HCEC 1CT (cell line): ENCODE measurements around the gene AZU1.
"Not testable (repeated sequence)": the region's sequence is repeated elsewhere in the genome, so short reads cannot be mapped to it uniquely, and the experiment has no call there.

ENCODE experiments used
- DNase-seq: peaks from one replicate; pipeline ENCODE4 v3.0.0-alpha.2; 2017

AZU1 gene

DNA sequence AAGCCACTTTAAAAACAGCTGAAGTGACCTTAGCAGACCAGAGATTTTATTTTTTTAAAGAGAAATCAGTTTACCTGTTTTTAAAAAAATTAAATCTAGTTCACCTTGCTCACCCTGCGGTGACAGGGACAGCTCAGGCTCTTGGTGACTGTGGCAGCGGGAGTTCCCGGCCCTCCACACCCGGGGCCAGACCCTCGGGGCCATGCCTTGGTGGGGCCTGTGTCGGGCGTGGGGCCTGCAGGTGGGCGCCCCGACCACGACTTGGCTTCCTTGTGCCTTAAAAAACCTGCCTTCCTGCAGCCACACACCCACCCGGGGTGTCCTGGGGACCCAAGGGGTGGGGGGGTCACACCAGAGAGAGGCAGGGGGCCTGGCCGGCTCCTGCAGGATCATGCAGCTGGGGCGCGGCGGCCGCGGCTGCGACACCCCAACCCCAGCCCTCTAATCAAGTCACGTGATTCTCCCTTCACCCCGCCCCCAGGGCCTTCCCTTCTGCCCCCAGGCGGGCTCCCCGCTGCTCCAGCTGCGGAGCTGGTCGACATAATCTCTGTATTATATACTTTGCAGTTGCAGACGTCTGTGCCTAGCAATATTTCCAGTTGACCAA lies 16.7 kb upstream of the AZU1 start:
- DNase-seq: no peak

DNA sequence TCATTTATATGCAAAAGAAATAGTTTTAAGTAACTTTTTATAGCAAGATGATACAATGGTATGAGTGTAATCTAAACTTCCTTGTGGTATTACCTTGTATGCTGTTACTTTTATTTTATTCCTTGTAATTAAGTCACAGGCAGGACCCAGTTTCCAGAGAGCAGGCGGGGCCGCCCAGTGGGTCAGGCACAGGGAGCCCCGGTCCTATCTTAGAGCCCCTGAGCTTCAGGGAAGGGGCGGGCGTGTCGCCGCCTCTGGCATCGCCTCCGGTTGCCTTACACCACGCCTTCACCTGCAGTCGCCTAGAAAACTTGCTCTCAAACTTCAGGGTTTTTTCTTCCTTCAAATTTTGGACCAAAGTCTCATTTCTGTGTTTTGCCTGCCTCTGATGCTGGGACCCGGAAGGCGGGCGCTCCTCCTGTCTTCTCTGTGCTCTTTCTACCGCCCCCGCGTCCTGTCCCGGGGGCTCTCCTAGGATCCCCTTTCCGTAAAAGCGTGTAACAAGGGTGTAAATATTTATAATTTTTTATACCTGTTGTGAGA lies 16.1 kb upstream of the AZU1 start:
- no peak for DNase-seq

DNA sequence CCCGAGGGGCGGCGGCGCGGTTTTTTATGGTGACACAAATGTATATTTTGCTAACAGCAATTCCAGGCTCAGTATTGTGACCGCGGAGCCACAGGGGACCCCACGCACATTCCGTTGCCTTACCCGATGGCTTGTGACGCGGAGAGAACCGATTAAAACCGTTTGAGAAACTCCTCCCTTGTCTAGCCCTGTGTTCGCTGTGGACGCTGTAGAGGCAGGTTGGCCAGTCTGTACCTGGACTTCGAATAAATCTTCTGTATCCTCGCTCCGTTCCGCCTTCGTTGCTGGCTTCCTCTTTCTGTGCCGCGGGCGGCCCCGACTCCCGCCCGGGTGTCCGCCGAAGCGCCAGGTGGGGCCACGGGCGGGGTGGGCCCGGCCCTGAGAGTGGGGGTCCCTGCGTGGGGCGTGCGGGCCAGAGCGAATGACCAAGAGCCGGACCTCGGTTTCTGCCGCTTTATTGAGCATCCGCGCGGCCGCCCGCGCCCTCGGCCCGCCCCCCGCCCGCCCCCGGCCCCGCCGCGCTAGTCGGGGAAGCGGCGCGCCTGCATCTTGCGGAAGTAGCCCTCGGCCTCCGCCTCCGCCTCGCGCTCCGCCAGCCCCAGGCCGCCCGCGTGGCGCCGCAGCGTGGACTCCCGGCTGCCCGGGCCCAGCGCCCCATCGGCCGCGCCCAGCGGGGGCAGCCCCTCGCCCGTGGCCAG lies 15.4 kb upstream of the AZU1 start:
- DNase-seq: no peak

DNA sequence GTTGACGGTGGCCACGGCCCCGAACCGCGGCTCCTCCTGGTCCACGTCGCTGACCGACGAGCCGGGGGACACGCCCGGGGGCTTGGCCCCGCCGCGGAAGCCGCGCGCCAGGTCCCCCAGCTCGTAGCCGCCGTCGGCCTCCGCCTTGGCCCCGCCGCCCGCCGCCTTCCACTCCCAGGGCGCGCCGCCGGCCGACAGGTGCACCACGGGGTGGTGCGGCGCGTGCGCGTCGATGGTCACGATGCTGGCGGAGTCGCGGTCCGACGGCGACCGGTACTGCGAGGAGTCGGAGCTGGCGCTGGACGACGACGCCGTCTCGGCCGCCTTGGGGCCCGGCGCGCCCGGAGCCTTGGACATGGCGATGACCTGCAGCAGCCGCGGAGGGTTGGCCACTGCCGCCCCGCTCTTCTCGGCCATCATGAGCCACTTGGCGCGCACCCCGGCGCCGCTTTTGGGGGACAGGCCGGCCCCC lies 14.9 kb upstream of the AZU1 start:
- DNase-seq: no peak

DNA sequence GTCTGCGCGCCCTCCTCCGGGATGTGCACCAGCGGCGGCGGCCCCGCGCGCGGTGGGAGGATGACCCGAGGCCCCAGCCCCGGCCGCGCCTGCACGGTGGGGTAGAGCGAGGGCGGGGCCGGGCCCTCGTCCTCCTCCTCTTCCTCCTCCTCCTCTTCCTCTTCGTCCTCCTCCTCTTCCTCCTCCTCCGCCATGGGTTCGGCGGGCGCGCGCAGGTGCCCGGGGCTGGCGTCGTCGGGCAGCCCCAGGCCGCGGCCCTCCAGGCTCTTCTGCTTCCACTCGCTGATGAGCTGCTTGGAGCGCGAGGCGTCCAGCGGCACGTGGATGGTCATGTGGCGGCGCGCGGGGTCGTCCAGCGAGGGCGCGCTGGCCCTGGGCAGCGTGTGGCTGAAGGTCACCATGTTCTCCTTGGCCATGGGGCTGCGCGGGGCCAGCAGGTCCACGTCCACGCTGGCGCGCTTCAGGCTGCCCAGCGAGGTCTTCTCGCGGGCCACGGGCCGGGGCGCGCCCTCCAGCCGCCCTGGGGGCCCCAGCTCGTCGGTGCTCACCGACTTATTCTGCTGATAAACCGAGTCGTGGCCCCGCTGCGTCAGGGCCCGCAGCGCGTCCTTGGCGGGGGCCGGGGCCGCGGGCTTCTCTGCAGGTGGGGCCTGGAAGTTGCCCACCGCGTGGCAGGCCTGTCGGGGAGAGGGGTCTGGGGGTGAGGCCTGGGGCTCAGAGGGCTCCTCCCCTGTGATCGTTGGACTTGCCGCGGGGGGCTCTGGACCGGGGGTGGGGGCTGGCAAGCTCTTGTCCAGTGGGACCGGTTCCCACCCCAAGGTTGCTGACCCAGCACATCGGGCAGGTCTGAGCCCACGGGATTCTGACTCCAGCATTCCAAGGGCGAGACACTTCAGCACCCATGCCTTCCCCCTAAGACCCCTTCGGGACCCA lies 14.2 kb upstream of the AZU1 start:
- no peak for DNase-seq

DNA sequence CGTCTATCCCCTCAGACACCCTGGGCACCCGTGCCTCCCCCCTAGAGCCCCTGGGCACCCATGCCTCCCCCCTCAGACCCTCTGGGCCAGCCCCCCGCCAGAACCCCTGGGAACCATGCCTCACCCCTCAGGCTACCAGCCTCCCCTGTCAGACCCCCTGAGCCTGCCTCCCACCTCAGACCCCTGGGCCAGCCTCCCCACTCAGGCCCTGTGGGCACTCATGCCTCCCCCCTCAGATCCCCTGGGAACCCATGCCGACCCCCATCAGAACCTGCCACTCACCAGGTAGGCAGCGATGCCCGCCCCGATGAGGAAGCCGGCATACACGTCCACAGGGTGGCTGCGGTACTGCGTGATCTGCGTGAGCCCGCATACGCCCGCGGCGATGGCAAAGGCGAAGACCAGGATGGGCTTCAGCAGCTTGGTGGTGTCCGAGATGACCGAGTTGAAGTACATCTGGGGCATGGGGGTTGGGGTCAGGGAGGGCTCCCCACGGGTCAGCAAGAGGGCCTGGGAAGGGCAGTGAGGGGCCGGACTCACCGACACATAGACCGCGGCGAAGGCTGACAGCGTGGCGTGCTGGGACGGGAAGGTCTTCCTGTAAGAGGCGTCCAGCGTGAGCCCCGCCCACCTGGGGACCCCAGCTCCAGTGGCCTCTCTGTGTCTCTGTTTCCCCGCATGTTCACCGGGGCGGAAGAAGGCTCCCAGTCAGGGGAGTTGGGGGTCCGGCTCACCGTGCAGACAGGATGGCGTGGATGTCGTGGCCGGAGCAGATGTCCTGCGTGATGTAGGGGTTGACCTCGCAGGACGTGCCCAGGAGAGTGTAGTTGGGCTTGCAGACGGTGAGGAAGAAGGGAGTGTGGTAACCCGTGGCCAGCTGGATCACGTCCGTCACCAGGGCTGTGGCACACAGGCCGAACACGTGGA lies 13.2 kb upstream of the AZU1 start:
- no peak for DNase-seq

DNA sequence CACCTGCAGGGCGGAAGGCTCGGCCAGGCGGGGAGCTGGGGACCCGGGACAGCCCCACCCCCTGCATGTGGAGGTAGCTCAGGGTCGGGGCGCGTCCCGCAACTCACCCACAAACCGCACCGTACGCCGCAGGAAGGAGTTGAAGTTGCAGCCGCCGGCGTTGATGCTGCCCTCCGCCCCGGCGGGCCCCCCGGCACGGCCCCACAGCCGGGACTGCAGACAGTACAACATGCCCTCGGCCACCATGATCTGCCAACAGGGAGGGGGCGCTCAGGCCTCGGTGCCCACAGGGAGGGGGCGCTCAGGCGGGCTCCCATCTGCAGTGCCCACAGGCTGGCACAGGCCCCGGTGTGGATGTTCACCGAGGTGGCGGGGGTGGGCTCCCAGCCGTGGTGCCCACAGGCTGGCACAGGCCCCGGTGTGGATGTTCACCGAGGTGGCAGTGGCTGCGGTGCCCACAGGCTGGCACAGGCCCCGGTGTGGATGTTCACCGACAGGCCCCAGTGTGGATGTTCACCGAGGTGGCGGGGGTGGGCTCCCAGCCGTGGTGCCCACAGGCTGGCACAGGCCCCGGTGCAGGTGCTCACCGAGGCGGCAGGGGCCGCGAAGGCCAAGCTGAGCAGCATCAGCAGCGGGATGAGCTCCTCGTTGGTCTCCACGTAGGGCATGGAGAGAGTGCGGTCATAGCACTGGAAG lies 12.4 kb upstream of the AZU1 start:
- DNase-seq: no peak

DNA sequence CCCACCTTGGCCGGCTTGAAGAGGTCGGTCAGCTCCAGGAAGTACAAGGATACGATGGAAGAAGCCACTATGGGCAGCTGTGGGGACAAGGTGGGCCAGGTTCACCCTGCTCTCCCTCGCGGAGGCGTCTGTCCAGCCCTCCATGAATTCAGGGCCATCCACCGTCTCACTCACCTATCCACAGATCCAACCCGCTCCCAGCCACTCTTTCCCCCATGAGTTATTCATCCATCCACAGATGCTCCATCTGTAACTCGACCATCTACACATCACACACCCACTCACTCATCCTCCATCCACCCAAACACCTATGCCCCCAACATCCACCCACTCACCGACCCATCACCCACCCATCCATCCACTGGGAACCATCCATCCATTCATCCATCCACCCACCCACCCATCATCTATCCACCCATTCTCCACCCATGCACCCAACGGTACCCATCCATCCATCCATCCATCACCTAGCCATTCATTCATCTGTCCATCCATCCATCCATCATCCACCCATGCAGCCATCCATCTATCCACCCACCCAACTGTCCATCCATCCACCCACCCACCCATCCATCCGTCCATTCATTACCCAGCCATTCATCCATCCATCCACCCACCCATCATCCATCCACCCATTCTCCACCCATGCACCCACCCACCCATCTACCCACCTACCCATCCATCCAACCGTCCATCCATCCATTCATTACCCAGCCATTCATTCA lies 11.7 kb upstream of the AZU1 start:
- no peak for DNase-seq

DNA sequence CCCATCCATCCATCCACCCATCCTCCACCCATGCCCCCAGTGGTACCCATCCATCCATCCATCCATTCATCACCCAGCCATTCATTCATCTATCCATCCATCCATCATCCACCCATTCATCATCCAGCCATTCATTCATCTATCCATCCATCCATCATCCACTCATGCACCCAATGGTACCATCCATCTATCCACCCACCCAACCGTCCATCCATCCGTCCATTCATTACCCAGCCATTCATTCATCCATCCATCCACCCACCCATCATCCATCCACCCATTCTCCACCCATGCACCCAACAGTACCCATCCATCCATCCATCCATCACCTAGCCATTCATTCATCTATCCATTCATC lies 11.2 kb upstream of the AZU1 start:
- DNase-seq: no peak

DNA sequence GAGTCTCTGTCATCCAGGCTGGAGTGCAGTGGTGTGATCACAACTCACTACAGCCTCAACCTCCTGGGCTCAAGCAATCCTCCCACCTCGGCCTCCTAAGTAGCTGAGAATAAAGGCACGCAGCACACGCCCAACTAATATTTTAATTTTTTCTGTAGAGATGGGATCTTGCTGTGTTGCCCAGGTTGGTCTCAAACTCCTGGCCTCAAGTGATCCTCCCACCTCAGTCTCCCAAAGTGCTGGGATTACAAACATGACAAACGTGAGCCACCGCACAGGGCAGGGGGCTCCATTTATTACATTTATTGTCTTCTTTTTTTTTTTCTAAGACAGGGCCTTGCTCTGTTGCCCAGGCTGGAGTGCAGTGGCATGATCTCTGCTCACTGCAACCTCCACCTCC lies 7.4 kb upstream of the AZU1 start:
- not testable (repeated sequence) for DNase-seq

DNA sequence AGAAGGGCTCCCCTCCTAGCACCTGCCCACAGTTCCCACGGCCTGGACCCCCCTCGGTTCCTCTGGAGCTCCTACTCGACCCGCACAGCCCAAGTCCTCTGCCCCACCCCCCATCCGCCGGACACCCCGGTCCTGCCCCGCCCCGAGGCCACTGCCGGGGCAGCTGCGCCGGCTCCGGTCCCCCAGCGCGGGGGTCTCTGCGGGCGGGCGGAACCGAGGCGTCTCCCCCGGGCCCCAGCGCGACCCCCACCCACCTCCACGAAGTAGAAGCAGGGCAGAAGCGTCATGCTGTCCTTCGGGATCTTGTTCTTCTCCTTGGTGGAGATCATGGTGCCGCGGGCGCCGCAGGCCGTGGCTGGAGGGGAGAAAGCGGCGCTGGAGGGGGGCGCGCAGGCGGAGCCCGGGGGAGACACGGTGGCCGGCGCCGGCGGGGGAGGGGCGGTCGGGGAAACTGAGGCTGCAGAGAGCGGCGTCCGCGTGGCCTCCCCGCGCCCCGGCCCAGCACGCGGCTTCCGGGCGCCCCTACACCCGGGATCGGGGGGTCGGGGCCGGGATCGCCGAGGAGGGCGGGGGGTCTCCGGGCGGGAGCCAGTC lies 6.3 kb upstream of the AZU1 start:
- DNase-seq: no peak

DNA sequence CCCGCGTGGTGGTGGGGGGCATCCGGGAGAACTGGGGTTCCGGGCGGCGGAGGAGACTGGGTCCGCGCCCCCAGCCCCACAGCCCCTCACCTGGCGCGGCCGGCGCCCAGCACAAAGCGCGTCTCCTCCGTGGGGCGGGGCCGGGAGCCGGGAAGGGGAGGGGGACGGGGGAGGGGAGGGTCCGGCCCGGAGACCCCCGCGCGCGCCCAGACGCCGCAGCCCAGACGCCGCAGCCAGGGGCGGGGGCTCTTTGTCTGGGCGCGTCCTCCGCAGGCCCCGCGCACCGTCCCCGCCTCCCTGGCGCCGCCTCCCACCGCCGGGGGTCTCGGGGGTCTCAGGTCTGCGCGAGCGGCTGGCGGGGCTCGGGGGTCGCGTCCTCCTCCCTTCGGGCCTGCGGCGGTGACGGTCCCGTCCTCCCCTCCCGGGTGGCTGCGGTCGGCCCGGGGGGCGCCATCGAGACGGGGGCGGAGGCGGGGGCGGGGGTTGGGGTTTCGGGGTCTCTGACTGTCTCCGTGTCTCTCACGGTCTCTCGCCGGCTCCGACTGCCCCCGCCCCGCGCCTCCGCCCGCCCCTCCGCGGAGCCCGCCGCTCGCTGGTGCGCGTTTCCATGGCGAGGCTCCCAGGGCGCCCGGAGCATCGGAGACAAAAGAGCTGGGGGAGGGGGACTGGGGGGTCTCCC lies 5.7 kb upstream of the AZU1 start, which contains the start of gene PLPPR3:
Gene PLPPR3 (minus strand): TSS at position 131 of the 679 bp plus-strand sequence. CDS start 396 bp downstream, outside the sequence.
- DNase-seq: no peak

DNA sequence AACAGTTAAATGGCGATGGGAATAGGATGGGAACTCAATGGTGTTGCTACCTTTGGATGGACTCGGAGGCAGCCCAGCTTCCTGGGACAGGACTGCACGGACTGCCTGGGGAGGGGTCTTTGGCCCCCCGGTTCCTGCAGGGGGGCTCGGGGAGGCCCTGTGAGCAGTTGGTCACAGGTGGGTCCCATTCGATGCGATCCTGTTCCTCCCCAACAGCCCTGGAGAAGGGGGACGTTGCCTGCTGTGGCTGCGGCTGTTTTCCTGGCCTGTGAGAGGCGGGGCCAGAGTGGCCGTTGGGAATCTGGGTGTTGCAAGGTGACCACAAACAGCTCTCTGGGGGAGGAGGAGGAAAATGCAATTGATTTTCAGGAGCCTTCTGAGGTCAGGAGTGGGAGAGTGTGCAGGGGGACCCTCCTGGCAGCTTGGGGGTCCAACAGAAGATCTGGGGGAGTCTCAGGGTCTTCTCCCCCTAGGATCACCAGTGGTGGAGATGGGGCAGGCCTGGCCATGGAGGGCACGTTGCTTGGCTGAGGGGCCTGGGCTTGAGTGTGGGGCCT lies 4.0 kb upstream of the AZU1 start:
- DNase-seq: no peak

DNA sequence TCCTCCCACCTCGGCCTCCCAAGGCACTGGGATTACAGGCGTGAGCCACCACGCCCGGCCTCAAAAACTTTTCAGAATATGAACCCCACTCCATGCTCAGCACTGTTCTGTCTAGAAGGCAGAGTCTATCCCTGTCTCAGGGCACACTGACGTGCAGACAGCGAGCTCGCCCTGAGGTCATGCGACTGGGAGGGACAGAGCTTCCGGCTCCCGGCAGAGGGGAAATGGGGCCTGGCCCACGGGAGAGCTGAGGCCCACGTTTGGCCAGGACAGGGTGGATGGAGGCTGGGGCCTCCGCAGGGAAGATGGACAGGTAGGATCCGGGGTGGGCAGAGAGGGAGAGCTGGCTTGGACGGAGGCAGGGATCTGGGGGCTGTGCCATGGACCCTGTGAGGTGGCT lies 2.8 kb upstream of the AZU1 start:
- DNase-seq: no peak

DNA sequence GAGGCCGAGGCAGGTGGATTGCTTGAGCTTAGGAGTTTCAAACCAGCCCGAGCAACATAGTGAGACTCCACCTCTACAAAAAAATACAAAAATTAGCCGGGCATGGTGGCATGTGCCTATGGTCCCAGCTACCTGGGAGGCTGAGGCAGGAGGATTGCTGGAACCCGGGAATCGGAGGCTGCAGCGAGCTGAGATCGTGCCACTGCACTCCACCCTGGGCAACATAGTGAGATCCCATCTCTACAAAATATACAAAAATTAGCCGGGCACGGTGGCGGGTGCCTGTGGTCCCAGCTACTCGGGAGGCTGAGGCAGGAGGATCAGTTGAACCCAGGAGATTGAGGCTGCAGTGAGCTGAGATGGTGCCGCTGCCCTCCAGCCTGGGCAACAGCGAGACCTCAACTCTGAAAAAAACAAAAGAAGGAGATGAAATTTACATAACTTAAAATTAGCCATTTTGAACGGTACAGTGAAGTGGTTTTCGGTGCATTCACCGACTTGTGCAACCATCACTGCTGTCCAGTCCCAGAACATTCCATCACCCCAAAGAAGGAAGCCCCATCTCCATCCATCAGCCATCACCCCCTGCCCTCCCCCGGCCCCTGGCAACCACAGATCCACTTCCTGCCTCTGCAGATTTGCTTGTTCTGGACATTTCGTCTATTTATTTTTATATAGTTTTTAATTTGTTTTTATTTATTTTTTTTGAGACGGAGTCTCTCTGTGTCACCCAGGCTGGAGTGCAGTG lies 1.6 kb upstream of the AZU1 start:
- DNase-seq: no peak

DNA sequence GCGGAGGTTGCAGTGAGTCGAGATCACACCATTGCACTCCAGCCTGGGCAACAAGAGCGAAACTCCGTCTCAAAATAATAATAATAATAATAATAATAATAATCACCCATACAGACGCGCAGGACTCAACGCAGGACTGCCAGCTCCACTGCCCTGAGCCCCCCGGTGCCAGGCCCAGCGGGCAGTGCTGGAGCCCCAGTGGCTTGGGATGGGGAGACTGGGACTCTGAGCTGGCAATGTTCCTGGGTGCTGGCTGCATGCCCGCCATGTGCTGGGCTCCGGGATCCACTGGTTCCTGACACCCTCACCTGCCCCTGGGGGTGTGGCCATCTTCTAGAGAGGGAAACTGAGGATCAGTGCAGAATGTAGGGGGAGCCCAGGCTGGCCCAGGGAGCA lies 325 bp upstream of the AZU1 start:
- no peak for DNase-seq

DNA sequence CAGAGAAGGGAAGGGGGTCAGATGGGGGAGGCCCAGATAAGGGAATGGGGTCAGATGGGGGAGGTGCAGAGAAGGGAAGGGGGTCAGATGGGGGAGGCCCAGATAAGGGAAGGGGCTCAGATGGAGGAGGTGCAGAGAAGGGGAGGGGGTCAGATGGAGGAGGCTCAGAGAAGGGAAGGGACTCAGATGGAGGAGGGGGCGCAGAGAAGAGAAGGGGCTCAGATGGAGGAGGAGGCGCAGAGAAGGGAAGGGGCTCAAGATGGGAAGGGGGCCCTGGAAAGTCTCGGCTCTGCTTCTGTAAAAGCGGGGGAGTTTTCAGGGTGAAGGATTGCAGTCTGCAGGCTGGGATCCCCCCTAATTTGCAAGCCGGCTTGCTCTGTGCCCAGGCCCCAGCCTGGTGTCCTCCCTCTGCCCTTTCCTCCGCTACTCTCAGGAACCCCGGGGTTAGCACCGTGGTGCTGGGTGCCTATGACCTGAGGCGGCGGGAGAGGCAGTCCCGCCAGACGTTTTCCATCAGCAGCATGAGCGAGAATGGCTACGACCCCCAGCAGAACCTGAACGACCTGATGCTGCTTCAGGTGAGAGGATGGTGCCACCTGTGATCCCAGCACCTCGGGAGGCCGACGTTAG lies 1.6 kb downstream of the AZU1 start:
- DNase-seq: no peak
